Adrenal gland (tissue), 5 donors: ENCODE data around the gene PI4KA.

Experiments
- POLR2A ChIP-seq, 2 donors: fragments of 450-650 bp; IDR thresholded peaks; one replicate each; pipeline ENCODE4 v1.6.1; 2017; ENCODE audit warnings: antibody characterized with exemption in 2 of 2, mild to moderate bottlenecking in 2 of 2, moderate library complexity in 1 of 2
- TF ChIP-seq, protein P1 (sequence below), 6 experiments: fragments of 450-650 bp in 4 of 6; fragments of 200-600 bp in 2 of 6; sonication (generic) in 1 of 6; IDR thresholded peaks; 1 replicate in 5 of 6; 2 replicates in 1 of 6; pipeline versions ENCODE4 v1.5.1 to v1.8.0; 2016 to 2021; ENCODE audit warnings: antibody characterized with exemption in 6 of 6, mild to moderate bottlenecking in 2 of 6, moderate library complexity in 1 of 6
- donor health status: DM: no; HTN: no; CAD: no.

DNA sequence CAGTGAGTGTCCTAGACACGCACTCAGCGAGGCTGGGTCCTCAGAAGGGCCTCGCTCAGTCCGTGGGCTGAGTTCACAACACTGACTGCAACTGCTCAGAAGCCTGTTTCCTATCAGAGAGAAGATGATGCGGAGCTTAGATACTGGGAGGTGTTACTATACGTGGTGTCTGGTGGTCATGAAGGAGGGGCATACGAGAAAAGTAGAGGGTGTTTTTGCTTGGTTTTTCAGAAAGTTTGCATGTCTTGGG, 94.2 kb downstream of the PI4KA start:
- no peak for TF ChIP-seq POLR2A (IDR thresholded peaks at IDR 0.05)
- TF ChIP-seq, protein P1, sequence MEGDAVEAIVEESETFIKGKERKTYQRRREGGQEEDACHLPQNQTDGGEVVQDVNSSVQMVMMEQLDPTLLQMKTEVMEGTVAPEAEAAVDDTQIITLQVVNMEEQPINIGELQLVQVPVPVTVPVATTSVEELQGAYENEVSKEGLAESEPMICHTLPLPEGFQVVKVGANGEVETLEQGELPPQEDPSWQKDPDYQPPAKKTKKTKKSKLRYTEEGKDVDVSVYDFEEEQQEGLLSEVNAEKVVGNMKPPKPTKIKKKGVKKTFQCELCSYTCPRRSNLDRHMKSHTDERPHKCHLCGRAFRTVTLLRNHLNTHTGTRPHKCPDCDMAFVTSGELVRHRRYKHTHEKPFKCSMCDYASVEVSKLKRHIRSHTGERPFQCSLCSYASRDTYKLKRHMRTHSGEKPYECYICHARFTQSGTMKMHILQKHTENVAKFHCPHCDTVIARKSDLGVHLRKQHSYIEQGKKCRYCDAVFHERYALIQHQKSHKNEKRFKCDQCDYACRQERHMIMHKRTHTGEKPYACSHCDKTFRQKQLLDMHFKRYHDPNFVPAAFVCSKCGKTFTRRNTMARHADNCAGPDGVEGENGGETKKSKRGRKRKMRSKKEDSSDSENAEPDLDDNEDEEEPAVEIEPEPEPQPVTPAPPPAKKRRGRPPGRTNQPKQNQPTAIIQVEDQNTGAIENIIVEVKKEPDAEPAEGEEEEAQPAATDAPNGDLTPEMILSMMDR (IDR thresholded peaks at IDR 0.05) = no peak
